Central memory CD4-positive, alpha-beta T cell (primary cell): ENCODE measurements around the gene SEC14L5.

ENCODE experiments used
- DNase-seq: peaks from one replicate; pipeline ENCODE4 v3.0.0; 2022

SEC14L5 gene

GRCh38 chr16:5016967-5017677 lies 59.0 kb downstream of the SEC14L5 start:
- no peak for DNase-seq

- no peak for DNase-seq
Measured at GRCh38 chr16:5017678-5017969, 59.5 kb downstream of the SEC14L5 start.

GRCh38 chr16:5018793-5019192 lies 60.7 kb downstream of the SEC14L5 start:
- no peak for DNase-seq

- DNase-seq: no peak
Measured at GRCh38 chr16:5019775-5020174, 61.6 kb downstream of the SEC14L5 start.

- DNase-seq: no peak
Measured at GRCh38 chr16:5020551-5020950, 62.4 kb downstream of the SEC14L5 start.

GRCh38 chr16:5022521-5022920 lies 64.4 kb downstream of the SEC14L5 start:
- DNase-seq: no peak

GRCh38 chr16:5024632-5025031 lies 66.5 kb downstream of the SEC14L5 start:
- no peak for DNase-seq

GRCh38 chr16:5025171-5025632 lies 67.1 kb downstream of the SEC14L5 start:
- DNase-seq: no peak

GRCh38 chr16:5026664-5027063 lies 68.5 kb downstream of the SEC14L5 start:
- no peak for DNase-seq

- no peak for DNase-seq
Measured at GRCh38 chr16:5027086-5027485, 69.0 kb downstream of the SEC14L5 start.

- DNase-seq: no peak
Measured at GRCh38 chr16:5027575-5028235, 69.6 kb downstream of the SEC14L5 start.

GRCh38 chr16:5028950-5029475 lies 70.9 kb downstream of the SEC14L5 start:
- no peak for DNase-seq

GRCh38 chr16:5030251-5030870 lies 72.2 kb downstream of the SEC14L5 start:
- DNase-seq: no peak

GRCh38 chr16:5031601-5032000 lies 73.5 kb downstream of the SEC14L5 start:
- DNase-seq: no peak

GRCh38 chr16:5032748-5033167 lies 74.6 kb downstream of the SEC14L5 start:
- no peak for DNase-seq

GRCh38 chr16:5033256-5034166 lies 75.4 kb downstream of the SEC14L5 start, which contains the start of gene NAGPA:
NAGPA (minus strand) TSS chr16:5033935; CDS start chr16:5033914, 21 bp downstream.
- DNase-seq: peak; percentile 82

- no peak for DNase-seq
Measured at GRCh38 chr16:5034167-5034523, 76.0 kb downstream of the SEC14L5 start.

- no peak for DNase-seq
Measured at GRCh38 chr16:5035909-5036227, 77.7 kb downstream of the SEC14L5 start.

GRCh38 chr16:5036228-5037156 lies 78.4 kb downstream of the SEC14L5 start:
- no peak for DNase-seq

- DNase-seq: no peak
Measured at GRCh38 chr16:5040451-5040850, 82.3 kb downstream of the SEC14L5 start.

GRCh38 chr16:5041600-5042133 lies 83.5 kb downstream of the SEC14L5 start:
- DNase-seq: no peak
